ENCODE measurements around the gene UBL5.

The UBL5 gene

GRCh38 chr19:9854282-9854846 is 26.6 kb downstream of the UBL5 start:
- DNase-seq (ENCODE audit: low spot score), result no peak

- DNase-seq (ENCODE audit: low spot score), result no peak
These were observed 28.9 kb downstream of the UBL5 start for GRCh38 chr19:9856609-9857008.

GRCh38 chr19:9857076-9857721 is 29.5 kb downstream of the UBL5 start:
- DNase-seq (ENCODE audit: low spot score), result no peak

- no peak for DNase-seq (ENCODE audit: low spot score)
These were observed 30.4 kb downstream of the UBL5 start for GRCh38 chr19:9857920-9858746.

GRCh38 chr19:9858766-9859165 is 31.0 kb downstream of the UBL5 start:
- DNase-seq (ENCODE audit: low spot score), result no peak

GRCh38 chr19:9860407-9860806 is 32.7 kb downstream of the UBL5 start:
- DNase-seq (ENCODE audit: low spot score), result no peak

GRCh38 chr19:9861503-9861902 is 33.8 kb downstream of the UBL5 start:
- no peak for DNase-seq (ENCODE audit: low spot score)

GRCh38 chr19:9862938-9863337 is 35.2 kb downstream of the UBL5 start:
- no peak for DNase-seq (ENCODE audit: low spot score)

GRCh38 chr19:9863759-9864158 is 36.0 kb downstream of the UBL5 start:
- no peak for DNase-seq (ENCODE audit: low spot score)

- DNase-seq (ENCODE audit: low spot score), result no peak
These were observed 38.2 kb downstream of the UBL5 start for GRCh38 chr19:9865732-9866501.

- DNase-seq (ENCODE audit: low spot score), result no peak
These were observed 41.4 kb downstream of the UBL5 start for GRCh38 chr19:9868983-9869617.

GRCh38 chr19:9871626-9872338 is 44.1 kb downstream of the UBL5 start:
- no peak for DNase-seq (ENCODE audit: low spot score)

- DNase-seq (ENCODE audit: low spot score), result no peak
These were observed 45.0 kb downstream of the UBL5 start for GRCh38 chr19:9872618-9873242.

GRCh38 chr19:9875031-9875627 is 47.4 kb downstream of the UBL5 start:
- no peak for DNase-seq (ENCODE audit: low spot score)

- no peak for DNase-seq (ENCODE audit: low spot score)
These were observed 48.1 kb downstream of the UBL5 start for GRCh38 chr19:9875796-9876195.

- DNase-seq (ENCODE audit: low spot score), result no peak
These were observed 50.2 kb downstream of the UBL5 start for GRCh38 chr19:9877780-9878510.

GRCh38 chr19:9878511-9879196 is 50.9 kb downstream of the UBL5 start:
- DNase-seq (ENCODE audit: low spot score), result no peak
